Gastroesophageal sphincter (tissue), 3 donors: ENCODE results near the gene TPRA1.

ENCODE experiments used
- POLR2A ChIP-seq, 2 donors: fragments of 450-650 bp; IDR thresholded peaks; one replicate each; pipeline ENCODE4 v1.6.1; 2017; ENCODE audit warnings: antibody characterized with exemption in 2 of 2, mild to moderate bottlenecking in 2 of 2, moderate library complexity in 1 of 2
- TF ChIP-seq, protein P1 (sequence below), 4 experiments: fragments of 200-600 bp in 2 of 4; fragments of 450-650 bp in 2 of 4; sonication (generic) in 1 of 4; IDR thresholded peaks; one replicate each; pipeline ENCODE4 v1.5.1; 2017 to 2019; ENCODE audit warnings: antibody characterized with exemption in 4 of 4, mild to moderate bottlenecking in 2 of 4, moderate library complexity in 2 of 4

DNA sequence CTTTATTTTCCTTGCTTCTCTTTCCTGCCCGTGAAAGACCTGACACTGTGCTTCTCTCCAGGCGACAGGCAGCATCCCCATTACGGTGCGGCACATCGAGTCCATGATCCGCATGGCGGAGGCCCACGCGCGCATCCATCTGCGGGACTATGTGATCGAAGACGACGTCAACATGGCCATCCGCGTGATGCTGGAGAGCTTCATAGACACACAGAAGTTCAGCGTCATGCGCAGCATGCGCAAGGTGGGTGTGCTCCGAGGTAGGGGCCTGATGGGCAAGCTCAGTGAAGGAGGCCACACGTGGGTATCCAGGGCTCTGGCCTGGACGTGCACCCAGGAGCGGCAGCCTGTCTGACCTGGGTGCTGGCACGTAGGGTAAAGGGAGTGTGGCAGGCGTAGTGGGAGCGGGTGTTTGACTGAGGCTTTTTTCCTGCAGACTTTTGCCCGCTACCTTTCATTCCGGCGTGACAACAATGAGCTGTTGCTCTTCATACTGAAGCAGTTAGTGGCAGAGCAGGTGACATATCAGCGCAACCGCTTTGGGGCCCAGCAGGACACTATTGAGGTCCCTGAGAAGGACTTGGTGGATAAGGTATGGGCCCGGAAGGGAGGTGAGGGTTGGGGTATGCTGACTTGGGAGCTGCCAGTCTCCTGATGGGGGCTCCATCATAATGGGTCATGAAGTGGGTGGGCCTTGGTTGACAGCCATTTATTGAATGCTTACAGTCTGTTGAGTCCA is 30.3 kb upstream of the TPRA1 start:
- TF ChIP-seq, protein P1, sequence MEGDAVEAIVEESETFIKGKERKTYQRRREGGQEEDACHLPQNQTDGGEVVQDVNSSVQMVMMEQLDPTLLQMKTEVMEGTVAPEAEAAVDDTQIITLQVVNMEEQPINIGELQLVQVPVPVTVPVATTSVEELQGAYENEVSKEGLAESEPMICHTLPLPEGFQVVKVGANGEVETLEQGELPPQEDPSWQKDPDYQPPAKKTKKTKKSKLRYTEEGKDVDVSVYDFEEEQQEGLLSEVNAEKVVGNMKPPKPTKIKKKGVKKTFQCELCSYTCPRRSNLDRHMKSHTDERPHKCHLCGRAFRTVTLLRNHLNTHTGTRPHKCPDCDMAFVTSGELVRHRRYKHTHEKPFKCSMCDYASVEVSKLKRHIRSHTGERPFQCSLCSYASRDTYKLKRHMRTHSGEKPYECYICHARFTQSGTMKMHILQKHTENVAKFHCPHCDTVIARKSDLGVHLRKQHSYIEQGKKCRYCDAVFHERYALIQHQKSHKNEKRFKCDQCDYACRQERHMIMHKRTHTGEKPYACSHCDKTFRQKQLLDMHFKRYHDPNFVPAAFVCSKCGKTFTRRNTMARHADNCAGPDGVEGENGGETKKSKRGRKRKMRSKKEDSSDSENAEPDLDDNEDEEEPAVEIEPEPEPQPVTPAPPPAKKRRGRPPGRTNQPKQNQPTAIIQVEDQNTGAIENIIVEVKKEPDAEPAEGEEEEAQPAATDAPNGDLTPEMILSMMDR (IDR thresholded peaks at IDR 0.05): no peak
- no peak for TF ChIP-seq POLR2A (IDR thresholded peaks at IDR 0.05)
